ENCODE data around the gene NUDT22.

GRCh38 chr11:64226507-64227051 lies 505 bp downstream of the NUDT22 start:
- no peak for TF ChIP-seq TAF1 (IDR thresholded peaks at IDR 0.05; ENCODE audit: borderline replicate concordance, low read depth, low read length)
- no peak for TF ChIP-seq POLR2A (IDR thresholded peaks at IDR 0.05; ENCODE audit: low read depth, low read length)
- no peak for TF ChIP-seq POLR2AphosphoS5 (IDR thresholded peaks at IDR 0.05; ENCODE audit: low read depth, low read length)

Data from GM12892 (cell line).